HFF-Myc (cell line): ENCODE data around the gene FAM110D.

ENCODE experiments used
- DNase-seq: peaks from one replicate; pipeline ENCODE4 v3.0.0-alpha.2; 2011; ENCODE audit warnings: low read depth; ENCODE audit errors: extremely low read depth
- H3K4me3 ChIP-seq: replicated peaks from 2 replicates; pipeline ENCODE4 v1.5.1; 2011; ENCODE audit warnings: low read depth, mild to moderate bottlenecking, control low read depth, low read length
- CTCF ChIP-seq: IDR thresholded peaks from 2 replicates; pipeline ENCODE4 v1.5.1; 2012; ENCODE audit warnings: mild to moderate bottlenecking, low read depth, low read length, control low read depth; ENCODE audit errors: missing control alignments

The FAM110D gene

GRCh38 chr1:26145960-26146294 lies 13.0 kb upstream of the FAM110D start:
- no peak for DNase-seq
- H3K4me3 ChIP-seq: no peak overlapping the region
- TF ChIP-seq CTCF: no peak

GRCh38 chr1:26148887-26149286 lies 10.0 kb upstream of the FAM110D start:
- DNase-seq: no peak
- H3K4me3 ChIP-seq: no peak overlapping the region
- no peak for TF ChIP-seq CTCF

DNA sequence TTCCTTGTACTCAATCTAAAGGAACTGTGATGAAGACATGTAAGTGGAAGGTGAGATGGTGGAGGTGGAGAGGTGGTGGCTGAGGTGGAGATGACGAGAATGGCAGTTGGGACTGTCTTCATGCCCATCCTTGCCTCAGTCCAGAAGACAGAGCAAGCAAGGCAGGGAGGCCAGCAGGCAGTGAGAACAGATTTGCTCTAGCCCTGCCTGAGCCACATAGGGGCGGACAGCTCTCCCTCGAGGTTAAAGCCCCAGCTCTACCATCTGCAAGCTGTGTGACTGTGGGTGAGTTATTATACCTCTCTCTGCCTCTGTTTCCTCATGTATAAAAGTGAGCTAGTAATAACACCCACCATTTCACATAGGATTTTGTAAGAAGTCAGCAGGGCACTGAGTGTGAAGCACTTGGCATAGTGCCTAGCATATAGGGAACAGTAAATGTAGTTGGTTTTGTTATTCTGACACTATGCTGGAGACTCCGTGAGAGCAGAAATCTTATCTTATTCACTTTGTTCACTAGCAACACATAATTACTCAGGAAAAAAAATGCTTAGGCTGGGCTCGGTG lies 4.8 kb upstream of the FAM110D start:
- DNase-seq: no peak
- no peak overlapping the region for H3K4me3 ChIP-seq
- no peak for TF ChIP-seq CTCF

DNA sequence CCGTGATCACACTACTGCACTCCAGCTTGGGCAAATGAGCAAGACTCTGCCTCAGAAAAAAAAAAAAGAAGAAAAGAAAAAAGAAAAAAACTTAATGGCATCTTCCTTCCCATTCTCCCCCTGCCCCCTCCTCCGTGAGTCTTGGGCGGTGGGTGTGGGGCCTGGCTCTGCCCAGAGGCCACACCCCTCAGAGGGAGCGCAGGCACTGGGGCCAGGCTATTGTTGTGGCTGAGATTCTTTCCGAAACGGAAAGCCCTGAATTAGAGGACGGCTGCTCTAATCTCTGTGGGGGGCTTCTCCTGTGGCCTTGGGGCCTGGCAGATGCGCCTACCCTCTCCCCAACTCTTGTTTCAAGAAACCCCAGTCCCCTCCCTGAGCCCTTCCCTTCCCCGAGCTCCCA lies 4.1 kb upstream of the FAM110D start:
- no peak for DNase-seq
- no peak for TF ChIP-seq CTCF
- no peak overlapping the region for H3K4me3 ChIP-seq

DNA sequence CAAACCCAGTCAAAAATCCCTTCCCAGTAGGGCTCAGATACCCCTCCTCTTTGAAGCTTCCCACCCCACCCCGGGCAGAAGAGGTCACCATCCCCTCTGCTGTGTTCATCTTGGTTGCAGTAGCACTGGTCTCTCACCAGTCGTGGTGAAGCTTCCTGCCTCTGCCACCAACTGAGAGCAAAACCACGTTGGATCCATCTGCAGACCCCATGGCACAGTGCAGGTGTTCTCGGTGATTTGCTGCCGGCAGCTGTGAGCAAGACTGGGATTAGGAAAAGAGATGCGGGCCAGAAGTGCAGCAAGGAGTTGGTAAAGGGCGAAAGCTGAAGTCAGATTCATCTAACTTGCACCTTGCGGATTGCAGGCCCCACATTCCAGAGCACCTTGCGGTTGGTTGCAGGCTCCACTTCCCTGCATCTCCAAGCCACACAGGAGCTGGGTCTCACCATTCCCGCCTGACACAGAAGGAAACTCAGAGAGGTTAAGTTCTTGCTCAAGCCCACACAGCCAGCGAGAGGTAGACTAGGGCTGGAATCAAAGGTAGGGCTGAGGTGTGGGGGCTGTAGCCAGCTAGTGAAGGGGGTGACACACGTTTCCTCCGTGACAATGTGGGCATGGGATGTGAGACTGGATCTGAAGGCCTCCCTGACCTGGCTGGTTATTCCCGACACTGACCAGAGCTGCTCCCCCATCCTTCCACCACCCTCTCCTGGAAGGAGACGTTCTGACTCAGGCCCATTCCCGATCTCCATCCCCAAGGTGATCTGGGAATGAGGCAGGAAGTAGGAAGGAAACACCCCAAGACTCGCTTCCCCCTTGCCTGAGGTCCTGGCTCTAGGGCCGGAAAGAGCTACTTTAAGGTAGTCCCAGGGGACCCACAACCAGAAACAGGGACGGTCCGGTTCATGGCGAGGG lies 3.3 kb upstream of the FAM110D start:
- no peak overlapping the region for H3K4me3 ChIP-seq
- TF ChIP-seq CTCF: no peak
- no peak for DNase-seq

DNA sequence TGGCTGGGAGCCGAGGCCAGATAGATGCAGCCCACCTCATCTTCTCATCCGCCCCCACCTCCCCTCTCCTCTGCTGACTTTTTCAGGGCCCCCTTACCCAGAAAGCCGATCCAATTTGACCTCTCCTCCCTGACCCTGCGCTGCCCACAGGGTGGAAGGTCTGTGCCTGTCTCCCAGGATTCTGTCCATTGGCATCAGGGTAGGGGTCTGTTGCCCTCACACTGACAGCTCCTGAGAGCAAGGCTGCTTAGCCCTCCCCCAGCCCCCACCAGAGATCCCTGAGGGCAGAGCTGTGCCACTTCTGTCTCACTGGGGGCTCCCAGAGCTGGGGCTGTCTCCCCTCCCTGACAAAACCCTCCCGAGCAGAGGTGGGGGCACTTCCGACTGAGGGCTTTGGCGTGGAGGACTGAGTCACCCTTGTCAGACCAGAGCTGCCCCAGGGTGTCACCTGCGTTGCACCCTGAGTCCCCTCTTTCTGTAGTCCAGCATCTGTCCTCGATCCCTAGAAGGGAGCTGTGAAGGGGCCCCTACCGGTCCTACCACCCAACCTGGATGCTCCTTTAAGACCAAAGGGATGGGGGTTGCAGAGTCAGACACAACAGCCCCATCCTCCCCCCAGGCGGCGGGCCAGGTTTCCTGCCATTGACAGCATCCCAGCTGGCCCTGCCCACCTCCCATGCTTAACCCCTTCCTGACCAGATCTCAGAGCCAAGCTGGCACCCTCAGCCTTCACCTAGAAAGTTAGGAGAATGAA lies 2.4 kb upstream of the FAM110D start:
- H3K4me3 ChIP-seq: no peak overlapping the region
- no peak for DNase-seq
- TF ChIP-seq CTCF: no peak
